Fibroblast of lung (primary cell): Measurements from ENCODE around the gene TNFRSF18. TPM values are rescaled to one million over a fixed set of nuclear protein-coding genes. Genes with fewer than 3 reads are reported as not detected.

Source experiments
- DNase-seq, 2 donors: peaks; one replicate each; pipeline versions ENCODE4 v3.0.0 to v3.0.0-alpha.2; 2010; ENCODE audit warnings: low read depth in 2 of 2
- H2AFZ ChIP-seq: 2 replicates; pipeline ENCODE4 v1.5.1; 2012; ENCODE audit warnings: low read length, control low read depth, inconsistent platforms
- H3K27ac ChIP-seq: 2 replicates; pipeline ENCODE4 v1.5.1; 2011; ENCODE audit warnings: low read length, control low read depth; ENCODE audit not compliant: insufficient read depth
- H3K27me3 ChIP-seq: 2 replicates; pipeline ENCODE4 v1.5.1; 2011; ENCODE audit warnings: mild to moderate bottlenecking, low read length; ENCODE audit not compliant: control insufficient read depth, insufficient read depth
- H3K36me3 ChIP-seq: 2 replicates; pipeline ENCODE4 v1.5.1; 2011; ENCODE audit warnings: low read length; ENCODE audit not compliant: control insufficient read depth, insufficient read depth
- H3K4me1 ChIP-seq: 2 replicates; pipeline ENCODE4 v1.5.1; 2011; ENCODE audit warnings: low read length; ENCODE audit not compliant: control insufficient read depth, insufficient read depth; ENCODE audit errors: extremely low read depth
- H3K4me2 ChIP-seq: 2 replicates; pipeline ENCODE4 v1.5.1; 2011; ENCODE audit warnings: low read length, control low read depth; ENCODE audit not compliant: insufficient read depth; ENCODE audit errors: extremely low read depth
- H3K4me3 ChIP-seq, 4 experiments: fragments of 200-600 bp in 1 of 4; sonication (generic) in 1 of 4; replicated peaks in 1 of 4; 2 replicates each; pipeline ENCODE4 v1.5.1; 2011 to 2016; ENCODE audit warnings: low read length in 4 of 4, low read depth in 3 of 4, mild to moderate bottlenecking in 3 of 4, control low read depth in 2 of 4, inconsistent platforms in 1 of 4, mixed read lengths in 1 of 4; ENCODE audit not compliant: insufficient read depth in 1 of 4; ENCODE audit errors: control extremely low read depth in 1 of 4
- H3K79me2 ChIP-seq: 2 replicates; pipeline ENCODE4 v1.5.1; 2012; ENCODE audit warnings: mild to moderate bottlenecking, low read length, inconsistent platforms; ENCODE audit not compliant: control insufficient read depth, insufficient read depth
- H3K9ac ChIP-seq: 2 replicates; pipeline ENCODE4 v1.5.1; 2011; ENCODE audit warnings: mild to moderate bottlenecking, low read length, control low read depth; ENCODE audit not compliant: insufficient read depth
- H3K9me3 ChIP-seq: 2 replicates; pipeline ENCODE4 v1.5.1; 2012; ENCODE audit warnings: low read depth, low read length; ENCODE audit not compliant: control insufficient read depth, insufficient read depth
- H4K20me1 ChIP-seq: 2 replicates; pipeline ENCODE4 v1.5.1; 2011; ENCODE audit warnings: low read length; ENCODE audit not compliant: control insufficient read depth, insufficient read depth; ENCODE audit errors: extremely low read depth
- EZH2 ChIP-seq: IDR thresholded peaks from 2 replicates; pipeline ENCODE4 v1.5.1; 2012; ENCODE audit warnings: low read length, control low read depth, mild to moderate bottlenecking; ENCODE audit errors: missing control alignments
- polyA plus RNA-seq, 2 donors: library from polyadenylated mRNA; depleted of rRNA in 1 of 2; stranded (reverse) in 1 of 2; unstranded in 1 of 2; fragments of >200 nt; gene quantifications; 2 replicates each; pipeline ENCODE4 v1.2.1, GENCODE V29; 2011 to 2012; ENCODE audit warnings: missing spikeins in 1 of 2
- total RNA-seq: library from RNA; depleted of rRNA; stranded (reverse); fragments of >200 nt; gene quantifications from 2 replicates; pipeline ENCODE4 v1.2.1, GENCODE V29; 2014
- TF ChIP-seq, protein P1 (sequence below), 2 donors: IDR thresholded peaks in 1 of 2; conservative IDR thresholded peaks in 1 of 2; 1 replicate in 1 of 2; 2 replicates in 1 of 2; pipeline ENCODE4 v1.5.1; 2011 to 2012; ENCODE audit warnings: low read length in 2 of 2, control low read depth in 1 of 2, inconsistent platforms in 1 of 2, low read depth in 1 of 2, mild to moderate bottlenecking in 1 of 2

TNFRSF18 gene
- total and polyA plus RNA-seq, 2 donors (not counting 1 experiment from before 2014, with no cell fraction given) = 1.3 TPM; not detected in 1

DNA sequence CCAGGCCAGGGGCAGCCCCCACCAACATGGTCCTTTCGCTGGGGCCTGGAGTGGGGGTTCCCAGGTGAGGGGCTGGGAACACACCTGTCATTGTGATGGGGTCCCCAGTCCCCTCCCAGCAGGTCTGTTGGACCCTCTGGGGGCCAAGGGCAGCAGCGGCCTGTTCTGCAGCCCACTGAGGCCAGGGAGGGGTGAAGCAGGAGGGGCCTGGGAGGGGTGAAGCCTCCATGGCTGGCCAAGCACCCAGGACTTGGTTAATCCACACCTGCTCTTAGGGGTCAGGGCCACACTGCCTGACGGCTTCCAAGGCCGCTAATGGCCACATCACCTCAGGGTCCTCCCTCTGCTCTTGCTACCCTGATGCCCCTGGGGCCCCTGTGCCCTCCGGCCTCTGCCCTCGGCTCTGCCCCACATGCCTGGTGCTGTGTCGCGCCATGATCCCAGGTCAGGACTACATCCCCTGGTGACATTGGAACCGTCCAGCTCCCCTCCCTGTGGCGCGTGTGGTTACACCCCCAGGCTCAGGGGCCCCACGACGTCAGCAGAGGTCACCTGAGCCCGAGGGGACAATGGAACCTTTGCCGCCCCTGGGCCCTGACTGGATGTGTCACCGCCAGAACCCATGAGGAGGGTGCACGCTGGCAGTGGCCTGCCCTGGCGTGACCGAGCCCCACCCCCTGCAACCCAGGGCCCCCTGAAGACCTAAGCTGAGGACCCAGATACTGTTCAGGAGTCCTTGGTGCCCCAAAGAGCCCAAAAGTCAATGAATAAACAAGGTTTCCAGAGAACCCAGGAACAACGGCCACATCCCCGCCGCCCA lies 7.0 kb downstream of the TNFRSF18 start:
- Histone ChIP-seq H4K20me1 (no peaks in the 10 kb centered on the region), H3K4me1 (no peaks in the 10 kb centered on the region), H3K4me3 (no peak overlapping the region), H3K79me2 (no peaks in the 10 kb centered on the region), H3K27me3 (no peaks in the 10 kb centered on the region), H3K27ac (no peak overlapping the region), H3K9ac (no peak overlapping the region), H2AFZ (no peak overlapping the region), H3K9me3 (no peaks in the 10 kb centered on the region), H3K36me3 (no peaks in the 10 kb centered on the region), H3K4me2 (no peak overlapping the region)
- no peak for DNase-seq
- no peak for TF ChIP-seq EZH2
- TF ChIP-seq, protein P1, sequence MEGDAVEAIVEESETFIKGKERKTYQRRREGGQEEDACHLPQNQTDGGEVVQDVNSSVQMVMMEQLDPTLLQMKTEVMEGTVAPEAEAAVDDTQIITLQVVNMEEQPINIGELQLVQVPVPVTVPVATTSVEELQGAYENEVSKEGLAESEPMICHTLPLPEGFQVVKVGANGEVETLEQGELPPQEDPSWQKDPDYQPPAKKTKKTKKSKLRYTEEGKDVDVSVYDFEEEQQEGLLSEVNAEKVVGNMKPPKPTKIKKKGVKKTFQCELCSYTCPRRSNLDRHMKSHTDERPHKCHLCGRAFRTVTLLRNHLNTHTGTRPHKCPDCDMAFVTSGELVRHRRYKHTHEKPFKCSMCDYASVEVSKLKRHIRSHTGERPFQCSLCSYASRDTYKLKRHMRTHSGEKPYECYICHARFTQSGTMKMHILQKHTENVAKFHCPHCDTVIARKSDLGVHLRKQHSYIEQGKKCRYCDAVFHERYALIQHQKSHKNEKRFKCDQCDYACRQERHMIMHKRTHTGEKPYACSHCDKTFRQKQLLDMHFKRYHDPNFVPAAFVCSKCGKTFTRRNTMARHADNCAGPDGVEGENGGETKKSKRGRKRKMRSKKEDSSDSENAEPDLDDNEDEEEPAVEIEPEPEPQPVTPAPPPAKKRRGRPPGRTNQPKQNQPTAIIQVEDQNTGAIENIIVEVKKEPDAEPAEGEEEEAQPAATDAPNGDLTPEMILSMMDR (conservative IDR thresholded peaks at IDR 0.05 in 1 of 2, IDR thresholded peaks at IDR 0.05 in 1 of 2; ENCODE audit: low read depth in 1 of 2, low read length in 2 of 2) = no peak

DNA sequence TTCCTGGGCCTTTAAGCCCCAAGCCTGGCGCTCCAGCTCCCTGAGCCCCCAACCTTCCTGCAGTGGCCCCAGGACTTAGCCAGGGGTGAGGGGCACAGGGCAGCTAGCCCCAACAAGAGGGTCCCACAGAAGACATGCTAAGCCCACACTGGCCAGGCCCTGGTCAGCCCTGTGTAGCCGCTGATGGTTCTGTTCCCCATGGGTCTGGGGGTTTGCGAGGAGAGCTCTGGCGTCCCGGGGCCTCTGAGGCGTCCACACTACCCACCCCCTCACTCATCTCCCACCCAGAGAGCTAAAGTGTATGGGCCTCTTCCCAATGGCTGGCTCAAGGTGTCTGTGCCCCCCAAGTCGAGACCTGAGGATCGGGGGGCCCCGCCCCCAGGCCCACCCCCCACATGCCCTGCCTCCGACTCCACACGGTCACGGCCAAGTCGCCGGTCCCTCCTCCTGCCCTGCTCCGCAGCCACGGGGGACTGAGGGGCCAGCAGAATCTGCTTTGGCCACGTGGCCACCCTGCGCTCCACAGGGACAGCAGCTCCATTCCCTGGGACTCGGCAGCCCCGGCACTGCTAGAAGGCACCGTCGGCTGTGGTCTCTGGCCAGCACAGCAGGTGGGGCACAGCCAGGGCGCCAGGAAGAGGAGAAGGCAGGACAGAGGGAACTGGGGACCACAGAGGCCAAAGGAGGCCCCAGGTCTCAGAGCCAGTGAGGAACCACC lies 7.8 kb downstream of the TNFRSF18 start:
- H3K9me3 ChIP-seq = no peaks in the 10 kb centered on the region
- no peak for DNase-seq
- H2AFZ ChIP-seq = no peak overlapping the region
- H3K36me3 ChIP-seq = no peaks in the 10 kb centered on the region
- no peak overlapping the region for H3K4me2 ChIP-seq
- no peaks in the 10 kb centered on the region for H3K27me3 ChIP-seq
- H3K4me1 ChIP-seq = no peaks in the 10 kb centered on the region
- H3K79me2 ChIP-seq = no peaks in the 10 kb centered on the region
- H4K20me1 ChIP-seq = no peaks in the 10 kb centered on the region
- H3K27ac ChIP-seq = no peak overlapping the region
- H3K9ac ChIP-seq = no peak overlapping the region
- TF ChIP-seq EZH2 = no peak
- TF ChIP-seq, protein P1 (conservative IDR thresholded peaks at IDR 0.05 in 1 of 2, IDR thresholded peaks at IDR 0.05 in 1 of 2; ENCODE audit: low read depth in 1 of 2, low read length in 2 of 2) = no peak
- no peak overlapping the region for H3K4me3 ChIP-seq

DNA sequence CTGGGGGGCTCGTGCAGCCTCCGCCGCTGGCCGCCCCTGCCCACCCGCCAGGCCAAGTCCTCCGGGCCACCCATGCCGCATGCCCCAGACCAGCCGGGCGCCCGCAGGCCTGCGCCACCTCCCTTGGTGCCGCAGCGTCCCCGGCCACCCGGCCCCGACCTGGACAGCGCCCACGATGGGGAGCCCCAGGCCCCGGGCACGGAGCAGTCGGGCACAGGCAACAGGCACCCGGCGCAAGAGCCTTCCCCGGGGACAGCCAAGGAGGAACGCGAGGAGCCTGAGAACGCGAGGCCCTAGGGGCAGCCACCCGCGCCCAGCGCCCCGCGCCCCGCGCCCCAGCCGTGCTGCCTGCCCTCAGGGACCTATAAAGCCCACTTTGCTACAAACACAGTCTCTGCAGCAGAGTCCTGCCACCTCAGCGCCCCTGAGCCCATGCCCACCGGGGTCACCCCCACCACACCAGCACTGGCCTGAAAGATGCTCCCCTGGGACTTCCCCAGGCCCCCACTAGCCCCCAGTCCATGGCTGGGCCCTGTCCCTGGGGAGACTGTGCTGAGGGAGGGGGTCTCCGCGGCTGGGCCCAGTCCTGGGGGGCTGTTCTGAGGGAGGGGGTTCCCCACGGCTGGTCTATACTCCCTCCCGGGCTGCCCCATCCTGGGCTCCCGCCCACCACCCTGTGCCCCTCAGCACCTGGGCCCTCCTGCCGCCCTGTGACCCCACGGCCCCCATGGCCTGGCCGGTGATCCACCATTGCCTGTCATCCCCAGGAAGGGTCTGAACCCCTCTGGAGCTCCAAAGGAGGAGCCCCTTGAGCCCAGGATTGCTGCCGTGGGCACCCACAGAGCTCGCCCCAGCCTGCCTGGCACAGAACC lies 8.6 kb downstream of the TNFRSF18 start:
- Histone ChIP-seq H3K4me2 (no peak overlapping the region), H3K4me3 (no peak overlapping the region), H4K20me1 (no peaks in the 10 kb centered on the region), H3K4me1 (no peaks in the 10 kb centered on the region), H3K9me3 (no peaks in the 10 kb centered on the region), H3K36me3 (no peaks in the 10 kb centered on the region), H3K9ac (no peak overlapping the region), H3K79me2 (no peaks in the 10 kb centered on the region), H2AFZ (no peak overlapping the region), H3K27me3 (no peaks in the 10 kb centered on the region), H3K27ac (no peak overlapping the region)
- no peak for DNase-seq
- TF ChIP-seq, protein P1 (conservative IDR thresholded peaks at IDR 0.05 in 1 of 2, IDR thresholded peaks at IDR 0.05 in 1 of 2; ENCODE audit: low read depth in 1 of 2, low read length in 2 of 2) = no peak
- no peak for TF ChIP-seq EZH2
